Osteoblast (primary cell): ENCODE results near the gene NFATC1. TPM values are rescaled to one million over a fixed set of nuclear protein-coding genes. Genes with fewer than 3 reads are reported as not detected.

ENCODE experiments used
- DNase-seq: peaks from one replicate; pipeline ENCODE4 v3.0.0; 2011; ENCODE audit warnings: low spot score, mixed read lengths; ENCODE audit not compliant: insufficient read length; ENCODE audit errors: missing footprints
- H2AFZ ChIP-seq: 2 replicates; pipeline ENCODE4 v1.6.0; 2011; ENCODE audit warnings: mild to moderate bottlenecking, low read length
- H3K27ac ChIP-seq: 2 replicates; pipeline ENCODE4 v1.5.1; 2011; ENCODE audit warnings: mild to moderate bottlenecking, low read depth, low read length, moderate library complexity
- H3K27me3 ChIP-seq: 2 replicates; pipeline ENCODE4 v1.6.0; 2012; ENCODE audit warnings: mild to moderate bottlenecking, control low read depth, inconsistent platforms, low read length, moderate library complexity; ENCODE audit not compliant: insufficient read depth
- H3K36me3 ChIP-seq: 2 replicates; pipeline ENCODE4 v1.5.1; 2011; ENCODE audit warnings: mild to moderate bottlenecking, low read length, control low read depth, moderate library complexity; ENCODE audit not compliant: insufficient read depth
- H3K4me1 ChIP-seq: 2 replicates; pipeline ENCODE4 v1.5.1; 2011; ENCODE audit warnings: mild to moderate bottlenecking, low read length, control low read depth, moderate library complexity; ENCODE audit not compliant: insufficient read depth
- H3K4me2 ChIP-seq: 2 replicates; pipeline ENCODE4 v1.6.0; 2011; ENCODE audit warnings: mild to moderate bottlenecking, low read length; ENCODE audit not compliant: insufficient read depth
- H3K4me3 ChIP-seq: fragments of 200-600 bp; sonication (generic); 3 replicates; pipeline ENCODE4 v1.5.1; 2012; ENCODE audit warnings: mild to moderate bottlenecking, low read length, inconsistent platforms; ENCODE audit not compliant: insufficient read depth
- H3K79me2 ChIP-seq: 2 replicates; pipeline ENCODE4 v1.6.0; 2012; ENCODE audit warnings: mild to moderate bottlenecking, low read length, control low read depth, inconsistent platforms; ENCODE audit not compliant: insufficient read depth
- H3K9me3 ChIP-seq: 2 replicates; pipeline ENCODE4 v1.5.1; 2011; ENCODE audit warnings: low read depth, low read length, control low read depth
- H4K20me1 ChIP-seq: 2 replicates; pipeline ENCODE4 v1.6.0; 2012; ENCODE audit warnings: mild to moderate bottlenecking, low read length, control low read depth; ENCODE audit not compliant: insufficient read depth
- total RNA-seq: library from RNA; depleted of rRNA; stranded (reverse); fragments of >200 nt; gene quantifications from 2 replicates; pipeline ENCODE4 v1.2.3, GENCODE V29; 2012
- TF ChIP-seq, protein P1 (sequence below): IDR thresholded peaks from 2 replicates; pipeline ENCODE4 v1.5.1; 2011; ENCODE audit warnings: mild to moderate bottlenecking, low read depth, low read length, moderate library complexity; ENCODE audit errors: extremely low read depth

The NFATC1 gene
- total RNA-seq, 1 donor = 6.2 TPM

DNA sequence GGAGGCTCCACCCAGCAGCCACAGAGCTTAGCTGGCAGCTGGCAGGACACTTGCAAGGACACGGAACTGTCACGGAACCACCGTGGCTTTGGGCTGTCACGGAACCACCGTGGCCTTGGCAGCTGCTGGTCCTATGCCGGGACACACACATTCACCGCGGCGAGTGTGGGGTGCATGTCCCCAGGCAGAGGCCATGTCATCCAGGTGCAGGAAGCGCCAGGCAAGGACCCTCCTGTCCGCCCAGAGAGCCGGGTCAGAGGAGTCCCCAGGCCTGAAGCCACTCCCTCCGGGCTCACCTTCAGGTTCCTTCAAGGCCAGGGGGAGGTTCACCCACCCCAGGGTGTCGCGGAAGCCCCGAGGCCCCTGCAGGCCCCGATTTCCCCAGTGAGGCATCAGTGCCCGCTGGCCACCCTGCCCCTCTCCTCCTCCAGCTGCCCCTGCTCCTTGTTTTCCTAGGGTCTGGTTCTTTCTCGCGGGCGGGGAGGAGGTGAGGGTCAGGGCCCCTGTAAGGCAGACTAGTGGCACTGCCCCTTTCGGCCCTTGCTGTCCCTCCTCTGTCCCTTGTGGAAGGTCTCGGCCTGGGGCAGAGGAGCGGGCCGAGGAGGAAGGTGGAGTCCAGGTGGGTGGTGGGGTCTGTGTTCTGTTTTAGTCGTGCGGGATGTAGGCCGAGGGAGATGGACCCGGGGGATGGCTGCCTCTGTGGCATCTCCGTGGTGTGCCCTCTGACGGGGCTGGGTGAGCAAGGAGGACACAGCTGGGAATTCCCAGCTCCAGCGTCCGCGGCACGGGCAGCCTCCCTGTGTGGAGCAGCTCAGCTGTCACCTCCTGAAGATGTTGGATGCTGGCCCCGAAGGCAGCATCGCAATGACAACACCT lies 60.6 kb downstream of the NFATC1 start:
- Histone ChIP-seq H3K27ac (no peak overlapping the region), H4K20me1 (peaks cover 4% of the 10 kb centered on the region), H3K4me2 (no peak overlapping the region), H3K4me3 (no peak overlapping the region), H3K9me3 (no peaks in the 10 kb centered on the region), H3K36me3 (no peaks in the 10 kb centered on the region), H3K79me2 (no peaks in the 10 kb centered on the region), H3K27me3 (no peaks in the 10 kb centered on the region), H2AFZ (no peak overlapping the region), H3K4me1 (peaks cover 9% of the 10 kb centered on the region)
- TF ChIP-seq, protein P1, sequence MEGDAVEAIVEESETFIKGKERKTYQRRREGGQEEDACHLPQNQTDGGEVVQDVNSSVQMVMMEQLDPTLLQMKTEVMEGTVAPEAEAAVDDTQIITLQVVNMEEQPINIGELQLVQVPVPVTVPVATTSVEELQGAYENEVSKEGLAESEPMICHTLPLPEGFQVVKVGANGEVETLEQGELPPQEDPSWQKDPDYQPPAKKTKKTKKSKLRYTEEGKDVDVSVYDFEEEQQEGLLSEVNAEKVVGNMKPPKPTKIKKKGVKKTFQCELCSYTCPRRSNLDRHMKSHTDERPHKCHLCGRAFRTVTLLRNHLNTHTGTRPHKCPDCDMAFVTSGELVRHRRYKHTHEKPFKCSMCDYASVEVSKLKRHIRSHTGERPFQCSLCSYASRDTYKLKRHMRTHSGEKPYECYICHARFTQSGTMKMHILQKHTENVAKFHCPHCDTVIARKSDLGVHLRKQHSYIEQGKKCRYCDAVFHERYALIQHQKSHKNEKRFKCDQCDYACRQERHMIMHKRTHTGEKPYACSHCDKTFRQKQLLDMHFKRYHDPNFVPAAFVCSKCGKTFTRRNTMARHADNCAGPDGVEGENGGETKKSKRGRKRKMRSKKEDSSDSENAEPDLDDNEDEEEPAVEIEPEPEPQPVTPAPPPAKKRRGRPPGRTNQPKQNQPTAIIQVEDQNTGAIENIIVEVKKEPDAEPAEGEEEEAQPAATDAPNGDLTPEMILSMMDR = no peak
- peak; percentile 85 for DNase-seq

DNA sequence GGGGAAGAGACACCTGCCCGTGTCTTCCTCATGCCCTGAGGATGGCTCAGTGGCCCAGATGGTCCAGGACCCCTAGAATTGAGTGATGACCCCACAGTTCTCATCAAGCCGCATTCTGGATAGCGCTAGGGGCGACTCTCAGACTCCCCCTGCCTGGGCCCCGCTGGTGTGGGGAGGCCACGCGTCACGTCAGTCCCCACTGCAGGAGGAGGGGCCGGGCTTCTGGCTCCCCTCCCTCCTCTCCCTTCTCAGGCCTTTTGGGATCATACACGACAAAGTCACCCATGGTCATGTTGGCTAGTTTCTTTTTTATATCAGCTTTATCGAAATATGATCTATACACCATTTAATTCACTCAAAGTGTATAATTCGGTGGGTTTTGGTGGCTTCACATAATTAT lies 61.5 kb downstream of the NFATC1 start:
- no peaks in the 10 kb centered on the region for H3K27me3 ChIP-seq
- no peak overlapping the region for H3K4me2 ChIP-seq
- H4K20me1 ChIP-seq = peaks cover 4% of the 10 kb centered on the region
- H3K27ac ChIP-seq = no peak overlapping the region
- H3K79me2 ChIP-seq = no peaks in the 10 kb centered on the region
- no peaks in the 10 kb centered on the region for H3K9me3 ChIP-seq
- no peaks in the 10 kb centered on the region for H3K36me3 ChIP-seq
- peak; percentile 73 for DNase-seq
- peaks cover 9% of the 10 kb centered on the region for H3K4me1 ChIP-seq
- no peak overlapping the region for H2AFZ ChIP-seq
- no peak overlapping the region for H3K4me3 ChIP-seq
- TF ChIP-seq, protein P1 = no peak

DNA sequence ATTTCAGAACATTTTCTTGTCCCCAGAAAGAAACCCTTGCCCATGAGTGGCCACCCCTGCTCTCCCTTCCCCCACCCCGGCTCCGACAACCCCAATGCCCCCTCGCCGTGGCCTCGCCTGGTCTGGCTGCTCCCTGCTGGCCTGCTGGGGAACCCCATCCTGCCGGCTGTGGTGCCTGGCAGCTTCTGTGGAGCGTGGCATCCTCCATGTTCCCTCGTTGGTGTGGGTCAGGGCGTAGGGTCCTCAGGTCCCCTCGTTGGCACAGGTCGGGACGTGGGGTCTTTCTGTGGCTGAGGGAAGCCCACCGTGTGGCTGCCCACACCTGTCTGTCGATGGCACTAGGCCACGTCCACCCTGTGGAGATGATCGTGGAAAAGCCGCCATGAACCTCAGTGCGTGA lies 61.9 kb downstream of the NFATC1 start:
- Histone ChIP-seq H3K4me2 (no peak overlapping the region), H3K36me3 (no peaks in the 10 kb centered on the region), H3K79me2 (no peaks in the 10 kb centered on the region), H3K27me3 (no peaks in the 10 kb centered on the region), H3K9me3 (no peaks in the 10 kb centered on the region), H3K4me1 (peaks cover 9% of the 10 kb centered on the region), H4K20me1 (peaks cover 4% of the 10 kb centered on the region), H3K27ac (no peak overlapping the region), H2AFZ (no peak overlapping the region), H3K4me3 (no peak overlapping the region)
- TF ChIP-seq, protein P1 = no peak
- DNase-seq = peak; percentile 75

DNA sequence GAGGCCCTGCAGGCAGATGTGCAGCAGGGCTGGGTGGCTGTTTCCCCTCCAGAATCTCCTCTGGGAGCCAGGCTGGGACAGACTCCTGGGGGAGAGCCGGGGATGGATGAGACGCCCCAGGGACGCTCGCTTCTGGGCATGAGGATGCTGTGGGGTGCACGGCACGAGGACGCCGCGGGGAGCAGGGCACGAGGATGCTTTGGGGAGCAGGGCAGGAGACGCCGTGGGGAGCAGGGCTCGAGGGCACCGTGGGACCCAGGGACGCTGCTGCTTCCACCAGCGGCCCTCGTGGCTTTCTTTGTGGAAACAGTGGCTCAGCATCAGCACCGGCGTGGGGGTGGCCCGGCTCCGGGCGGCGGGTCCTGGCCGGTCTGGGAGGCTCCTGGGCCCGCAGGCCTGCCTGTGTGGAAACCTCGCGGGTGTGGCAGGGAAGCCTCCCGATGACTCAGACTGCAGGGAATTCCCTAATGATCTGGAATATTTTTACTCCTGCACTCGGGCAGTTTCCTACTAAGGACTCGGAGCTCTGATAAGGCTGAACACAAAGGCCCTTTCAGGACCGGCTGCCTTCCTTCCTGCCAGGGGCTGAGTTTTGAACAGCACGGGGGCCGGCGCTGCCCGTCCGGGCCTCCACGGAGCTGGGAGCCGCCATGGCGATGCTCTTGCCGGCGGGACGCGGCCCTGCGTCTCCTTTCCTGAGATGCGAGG lies 62.6 kb downstream of the NFATC1 start:
- H3K36me3 ChIP-seq = no peaks in the 10 kb centered on the region
- peaks cover 9% of the 10 kb centered on the region for H3K4me1 ChIP-seq
- TF ChIP-seq, protein P1 = no peak
- H2AFZ ChIP-seq = no peak overlapping the region
- no peak overlapping the region for H3K27ac ChIP-seq
- no peaks in the 10 kb centered on the region for H3K79me2 ChIP-seq
- peak; percentile 100 for DNase-seq
- H4K20me1 ChIP-seq = peaks cover 4% of the 10 kb centered on the region
- H3K27me3 ChIP-seq = no peaks in the 10 kb centered on the region
- no peak overlapping the region for H3K4me3 ChIP-seq
- H3K9me3 ChIP-seq = no peaks in the 10 kb centered on the region
- no peak overlapping the region for H3K4me2 ChIP-seq
